Testis (tissue), 2 donors: ENCODE results near the gene HLCS.

Source experiments
- CTCF ChIP-seq, 3 experiments: fragments of 450-650 bp in 2 of 3; fragments of 200-600 bp in 1 of 3; sonication (generic) in 1 of 3; IDR thresholded peaks; one replicate each; pipeline ENCODE4 v1.5.1; 2016 to 2019; ENCODE audit warnings: antibody characterized with exemption in 3 of 3, mild to moderate bottlenecking in 2 of 3, moderate library complexity in 1 of 3
- POLR2A ChIP-seq: fragments of 450-650 bp; IDR thresholded peaks from one replicate; pipeline ENCODE4 v1.6.1; 2017; ENCODE audit warnings: antibody characterized with exemption, mild to moderate bottlenecking, moderate library complexity

GRCh38 chr21:36917471-36918158, 48.9 kb downstream of the HLCS start:
- TF ChIP-seq CTCF (IDR thresholded peaks at IDR 0.05), result peak in 1 of 3 experiments; percentile 6
- TF ChIP-seq POLR2A, result no peak
